GM12892 (cell line): Measurements from ENCODE around the gene LSMEM2.
"Not testable (repeated sequence)": the region's sequence is repeated elsewhere in the genome, so short reads cannot be mapped to it uniquely, and the experiment has no call there.

Source experiments
- DNase-seq: peaks from one replicate; pipeline ENCODE4 v3.0.0; 2011; ENCODE audit not compliant: insufficient read length
- FAIRE-seq: peaks from 2 replicates; lab custom pipeline; 2011; peaks lifted over from hg19 to GRCh38; lab: Jason Lieb, UNC
- POLR2A ChIP-seq: IDR thresholded peaks from 2 replicates; pipeline ENCODE4 v1.6.1; 2011; ENCODE audit warnings: low read depth, low read length, control low read depth
- POLR2AphosphoS5 ChIP-seq: IDR thresholded peaks from 2 replicates; pipeline ENCODE4 v1.6.1; 2011; ENCODE audit warnings: low read depth, low read length, control low read depth
- TAF1 ChIP-seq: IDR thresholded peaks from 2 replicates; pipeline ENCODE4 v1.6.1; 2011; ENCODE audit warnings: low read depth, mild to moderate bottlenecking, control low read depth, low read length, borderline replicate concordance

The LSMEM2 gene

GRCh38 chr3:50237754-50238548 is 40.9 kb upstream of the LSMEM2 start:
- TF ChIP-seq POLR2AphosphoS5 (peak; percentile 77; the same call in 1 of the 2 replicates), TAF1 (peak; percentile 81), POLR2A (peak; percentile 81)
- DNase-seq (peak; percentile 93), FAIRE-seq (peak; percentile 97)

- TF ChIP-seq POLR2AphosphoS5 (no peak), POLR2A (no peak), TAF1 (no peak)
- FAIRE-seq: peak; percentile 40
- no peak for DNase-seq
These were observed 40.3 kb upstream of the LSMEM2 start for GRCh38 chr3:50238549-50239026.

GRCh38 chr3:50239649-50240048 is 39.2 kb upstream of the LSMEM2 start:
- no peak for FAIRE-seq
- TF ChIP-seq TAF1 (no peak), POLR2A (no peak), POLR2AphosphoS5 (no peak)
- DNase-seq: no peak

- DNase-seq (no peak), FAIRE-seq (no peak)
- no peak for TF ChIP-seq POLR2A
- TF ChIP-seq TAF1: no peak
- no peak for TF ChIP-seq POLR2AphosphoS5
These were observed 37.7 kb upstream of the LSMEM2 start for GRCh38 chr3:50241163-50241562.

- FAIRE-seq: peak; percentile 58
- DNase-seq: no peak
- TF ChIP-seq POLR2A (no peak), TAF1 (no peak), POLR2AphosphoS5 (no peak)
These were observed 37.0 kb upstream of the LSMEM2 start for GRCh38 chr3:50241713-50242380.

GRCh38 chr3:50242381-50242770 is 36.5 kb upstream of the LSMEM2 start:
- peak; percentile 66 for FAIRE-seq
- TF ChIP-seq POLR2A (no peak), TAF1 (no peak), POLR2AphosphoS5 (no peak)

GRCh38 chr3:50242851-50243542 is 35.9 kb upstream of the LSMEM2 start:
- DNase-seq (no peak), FAIRE-seq (peak; percentile 50)
- TF ChIP-seq POLR2A (no peak), TAF1 (no peak), POLR2AphosphoS5 (no peak; the same call in 1 of the 2 replicates)

More at GRCh38 chr3:50242381-50242770, 36.5 kb upstream of the LSMEM2 start:
- DNase-seq: no peak

GRCh38 chr3:50243543-50243895 is 35.4 kb upstream of the LSMEM2 start:
- TF ChIP-seq TAF1 (no peak), POLR2A (no peak), POLR2AphosphoS5 (no peak)
- FAIRE-seq (no peak), DNase-seq (no peak)

- not testable (repeated sequence) for DNase-seq, FAIRE-seq
These were observed 34.1 kb upstream of the LSMEM2 start for GRCh38 chr3:50244813-50245212.

GRCh38 chr3:50245251-50245745 is 33.6 kb upstream of the LSMEM2 start:
- TF ChIP-seq POLR2AphosphoS5 (no peak), POLR2A (no peak), TAF1 (no peak)
- DNase-seq (no peak), FAIRE-seq (no peak)

GRCh38 chr3:50245831-50246516 is 32.9 kb upstream of the LSMEM2 start:
- DNase-seq: peak; percentile 92
- TF ChIP-seq POLR2AphosphoS5 (no peak), POLR2A (0 out of 2 replicates have a peak, but pooled peaks have one; percentile 19)
- FAIRE-seq: no peak
